GM18870 (cell line): ENCODE results near the gene PCDH9.
"Not testable (repeated sequence)": the region's sequence is repeated elsewhere in the genome, so short reads cannot be mapped to it uniquely, and the experiment has no call there.

Source experiments
- ATAC-seq: cut with Tn5 transposase; IDR thresholded peaks from one replicate; pipeline ENCODE4 v1.9.1; 2021; ENCODE audit warnings: moderate library complexity; ENCODE audit not compliant: unreplicated experiment

The PCDH9 gene

GRCh38 chr13:66794340-66795031 lies 435.6 kb downstream of the PCDH9 start:
- ATAC-seq: peak; percentile 45

- ATAC-seq: no peak
These were observed 439.3 kb downstream of the PCDH9 start for GRCh38 chr13:66790861-66791260.

GRCh38 chr13:66781241-66781640 lies 448.9 kb downstream of the PCDH9 start:
- no peak for ATAC-seq

GRCh38 chr13:66780814-66781213 lies 449.3 kb downstream of the PCDH9 start:
- no peak for ATAC-seq

GRCh38 chr13:66778461-66778860 lies 451.7 kb downstream of the PCDH9 start:
- ATAC-seq: no peak

GRCh38 chr13:66775196-66775595 lies 454.9 kb downstream of the PCDH9 start:
- no peak for ATAC-seq

GRCh38 chr13:66774046-66774445 lies 456.1 kb downstream of the PCDH9 start:
- no peak for ATAC-seq

GRCh38 chr13:66765559-66765958 lies 464.6 kb downstream of the PCDH9 start:
- ATAC-seq: no peak

GRCh38 chr13:66760678-66761077 lies 469.5 kb downstream of the PCDH9 start:
- not testable (repeated sequence) for ATAC-seq

GRCh38 chr13:66759919-66760318 lies 470.2 kb downstream of the PCDH9 start:
- no peak for ATAC-seq

GRCh38 chr13:66751691-66752090 lies 478.4 kb downstream of the PCDH9 start:
- ATAC-seq: peak; percentile 78

- ATAC-seq: no peak
These were observed 481.4 kb downstream of the PCDH9 start for GRCh38 chr13:66748712-66749111.

- ATAC-seq: no peak
These were observed 484.8 kb downstream of the PCDH9 start for GRCh38 chr13:66745307-66745706.

- ATAC-seq: no peak
These were observed 506.6 kb downstream of the PCDH9 start for GRCh38 chr13:66723576-66723975.

- no peak for ATAC-seq
These were observed 513.6 kb downstream of the PCDH9 start for GRCh38 chr13:66716538-66716937.

- no peak for ATAC-seq
These were observed 515.3 kb downstream of the PCDH9 start for GRCh38 chr13:66714795-66715194.

- no peak for ATAC-seq
These were observed 526.0 kb downstream of the PCDH9 start for GRCh38 chr13:66704110-66704509.

GRCh38 chr13:66703597-66703996 lies 526.5 kb downstream of the PCDH9 start:
- no peak for ATAC-seq

GRCh38 chr13:66700117-66700601 lies 530.0 kb downstream of the PCDH9 start:
- ATAC-seq: no peak

GRCh38 chr13:66693656-66694055 lies 536.5 kb downstream of the PCDH9 start:
- no peak for ATAC-seq

- no peak for ATAC-seq
These were observed 539.0 kb downstream of the PCDH9 start for GRCh38 chr13:66691149-66691548.

- ATAC-seq: no peak
These were observed 540.5 kb downstream of the PCDH9 start for GRCh38 chr13:66689628-66690027.

- no peak for ATAC-seq
These were observed 541.0 kb downstream of the PCDH9 start for GRCh38 chr13:66689037-66689619.
